ENCODE data around the gene SLC6A2. TPM values are rescaled to one million over a fixed set of nuclear protein-coding genes. Genes with fewer than 3 reads are reported as not detected.

The SLC6A2 gene
- total RNA-seq, 3 donors from 2014 or later (not counting 1 experiment from before 2014, with no cell fraction given): not detected

DNA sequence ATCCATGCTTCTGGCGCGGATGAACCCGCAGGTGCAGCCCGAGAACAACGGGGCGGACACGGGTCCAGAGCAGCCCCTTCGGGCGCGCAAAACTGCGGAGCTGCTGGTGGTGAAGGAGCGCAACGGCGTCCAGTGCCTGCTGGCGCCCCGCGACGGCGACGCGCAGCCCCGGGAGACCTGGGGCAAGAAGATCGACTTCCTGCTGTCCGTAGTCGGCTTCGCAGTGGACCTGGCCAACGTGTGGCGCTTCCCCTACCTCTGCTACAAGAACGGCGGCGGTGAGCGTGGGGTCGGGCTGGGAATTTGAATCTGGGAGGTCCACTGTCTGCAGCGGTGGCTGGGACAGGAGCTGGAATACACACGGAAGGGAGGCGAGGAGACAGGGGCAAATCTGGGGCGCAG is 904 bp downstream of the SLC6A2 start:
- intact Hi-C loops (cut with micrococcal nuclease): no loop called here
- Mint-ChIP-seq H3K9me3 (no peaks in the 10 kb centered on the region), H3K4me1 (no peaks in the 10 kb centered on the region), H3K4me3 (no peak overlapping the region), H3K27ac (no peak overlapping the region), H3K27me3 (ENCODE audit: low read depth in 2 of 2) (peaks cover 8% of the 10 kb centered on the region in 2 donors), H3K36me3 (no peaks in the 10 kb centered on the region)
- WGBS (ENCODE audit: insufficient coverage): 10% methylated on average over 37 of the region's 37 CpGs
- no peak for DNase-seq
- no peaks in the 10 kb centered on the region for H3K4me1 ChIP-seq (ENCODE audit: control insufficient read depth, insufficient read depth, low read length)
- TF ChIP-seq, protein P1, sequence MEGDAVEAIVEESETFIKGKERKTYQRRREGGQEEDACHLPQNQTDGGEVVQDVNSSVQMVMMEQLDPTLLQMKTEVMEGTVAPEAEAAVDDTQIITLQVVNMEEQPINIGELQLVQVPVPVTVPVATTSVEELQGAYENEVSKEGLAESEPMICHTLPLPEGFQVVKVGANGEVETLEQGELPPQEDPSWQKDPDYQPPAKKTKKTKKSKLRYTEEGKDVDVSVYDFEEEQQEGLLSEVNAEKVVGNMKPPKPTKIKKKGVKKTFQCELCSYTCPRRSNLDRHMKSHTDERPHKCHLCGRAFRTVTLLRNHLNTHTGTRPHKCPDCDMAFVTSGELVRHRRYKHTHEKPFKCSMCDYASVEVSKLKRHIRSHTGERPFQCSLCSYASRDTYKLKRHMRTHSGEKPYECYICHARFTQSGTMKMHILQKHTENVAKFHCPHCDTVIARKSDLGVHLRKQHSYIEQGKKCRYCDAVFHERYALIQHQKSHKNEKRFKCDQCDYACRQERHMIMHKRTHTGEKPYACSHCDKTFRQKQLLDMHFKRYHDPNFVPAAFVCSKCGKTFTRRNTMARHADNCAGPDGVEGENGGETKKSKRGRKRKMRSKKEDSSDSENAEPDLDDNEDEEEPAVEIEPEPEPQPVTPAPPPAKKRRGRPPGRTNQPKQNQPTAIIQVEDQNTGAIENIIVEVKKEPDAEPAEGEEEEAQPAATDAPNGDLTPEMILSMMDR (IDR thresholded peaks at IDR 0.05): no peak
- peaks cover 3% of the 10 kb centered on the region for H3K27me3 ChIP-seq (ENCODE audit: control insufficient read depth, insufficient read depth, low read length)
- no peaks in the 10 kb centered on the region for H3K9me3 ChIP-seq (ENCODE audit: control insufficient read depth, insufficient read depth, low read length)
- no peak for ATAC-seq
- H3K4me3 ChIP-seq (ENCODE audit: low read length): no peak overlapping the region
- no peaks in the 10 kb centered on the region for H3K36me3 ChIP-seq (ENCODE audit: control insufficient read depth, insufficient read depth, low read length)
- no peak overlapping the region for H3K27ac ChIP-seq (ENCODE audit: low read length)

DNA sequence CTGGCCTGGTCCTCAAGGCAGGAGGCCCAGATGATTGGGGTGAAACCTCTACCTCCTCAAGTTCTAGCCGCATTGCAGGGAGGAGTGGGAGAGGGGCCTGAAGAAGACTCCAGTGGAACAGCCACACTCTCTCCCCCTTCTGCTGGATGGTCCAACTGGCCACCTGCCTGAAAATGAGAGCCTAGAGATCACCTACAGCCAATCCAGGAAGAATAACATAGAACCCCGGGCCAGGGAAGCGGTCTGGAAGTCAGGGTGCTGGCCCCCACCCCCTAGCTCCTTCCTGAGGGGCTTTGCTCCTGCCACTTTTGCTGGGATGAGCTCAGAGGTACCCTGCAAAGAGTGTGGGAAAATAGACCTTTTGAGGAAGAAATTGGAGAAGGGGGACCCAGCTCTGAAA is 1.8 kb downstream of the SLC6A2 start:
- no peaks in the 10 kb centered on the region for H3K36me3 ChIP-seq (ENCODE audit: control insufficient read depth, insufficient read depth, low read length)
- H3K4me1 ChIP-seq (ENCODE audit: control insufficient read depth, insufficient read depth, low read length): no peaks in the 10 kb centered on the region
- Mint-ChIP-seq H3K9me3 (no peaks in the 10 kb centered on the region), H3K27me3 (ENCODE audit: low read depth in 2 of 2) (peaks cover 8% of the 10 kb centered on the region in 2 donors), H3K36me3 (no peaks in the 10 kb centered on the region), H3K4me3 (no peak overlapping the region), H3K4me1 (no peaks in the 10 kb centered on the region), H3K27ac (no peak overlapping the region)
- TF ChIP-seq, protein P1 (IDR thresholded peaks at IDR 0.05): no peak
- intact Hi-C loops (cut with micrococcal nuclease): no loop called here
- no peaks in the 10 kb centered on the region for H3K9me3 ChIP-seq (ENCODE audit: control insufficient read depth, insufficient read depth, low read length)
- H3K4me3 ChIP-seq (ENCODE audit: low read length): no peak overlapping the region
- no peak for ATAC-seq
- DNase-seq: no peak
- WGBS (ENCODE audit: insufficient coverage): 96% methylated on average over 3 of the region's 3 CpGs
- H3K27me3 ChIP-seq (ENCODE audit: control insufficient read depth, insufficient read depth, low read length): peaks cover 3% of the 10 kb centered on the region
- no peak overlapping the region for H3K27ac ChIP-seq (ENCODE audit: low read length)

DNA sequence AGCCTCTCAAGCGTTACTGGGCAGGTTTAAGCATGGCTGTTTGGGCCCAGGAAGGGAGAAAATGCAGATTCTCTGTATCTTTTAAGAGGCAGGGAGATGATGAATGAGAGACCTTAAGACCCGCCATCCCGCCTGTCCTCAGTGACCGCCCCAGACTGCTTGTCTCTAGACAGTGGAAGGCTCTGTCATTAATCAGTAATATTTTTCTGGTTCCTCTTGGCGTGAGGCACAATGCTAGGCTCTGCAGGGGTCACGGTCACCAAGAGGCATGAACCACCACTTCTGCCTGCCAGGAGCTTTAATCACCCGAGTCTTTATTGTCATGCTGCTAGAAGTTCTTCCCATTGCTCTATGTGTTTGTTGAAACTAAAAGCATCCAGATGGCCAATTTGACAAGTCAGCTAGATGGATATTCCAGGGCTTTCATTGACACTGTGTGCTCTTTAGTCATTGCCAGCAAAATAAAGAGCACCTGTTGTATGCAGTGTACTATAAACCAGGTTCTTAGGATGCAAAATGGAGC is 3.2 kb downstream of the SLC6A2 start:
- H3K9me3 ChIP-seq (ENCODE audit: control insufficient read depth, insufficient read depth, low read length): no peaks in the 10 kb centered on the region
- H3K27ac ChIP-seq (ENCODE audit: low read length): no peak overlapping the region
- peaks cover 3% of the 10 kb centered on the region for H3K27me3 ChIP-seq (ENCODE audit: control insufficient read depth, insufficient read depth, low read length)
- 90% methylated on average over 7 of the region's 7 CpGs for WGBS (ENCODE audit: insufficient coverage)
- intact Hi-C loops (cut with micrococcal nuclease): no loop called here
- ATAC-seq (no peak), DNase-seq (no peak)
- Mint-ChIP-seq H3K4me1 (no peaks in the 10 kb centered on the region), H3K9me3 (no peaks in the 10 kb centered on the region), H3K36me3 (no peaks in the 10 kb centered on the region), H3K4me3 (no peak overlapping the region), H3K27ac (no peak overlapping the region), H3K27me3 (ENCODE audit: low read depth in 2 of 2) (peaks cover 8% of the 10 kb centered on the region in 2 donors)
- no peak overlapping the region for H3K4me3 ChIP-seq (ENCODE audit: low read length)
- H3K4me1 ChIP-seq (ENCODE audit: control insufficient read depth, insufficient read depth, low read length): no peaks in the 10 kb centered on the region
- H3K36me3 ChIP-seq (ENCODE audit: control insufficient read depth, insufficient read depth, low read length): no peaks in the 10 kb centered on the region
- TF ChIP-seq, protein P1 (IDR thresholded peaks at IDR 0.05): no peak

DNA sequence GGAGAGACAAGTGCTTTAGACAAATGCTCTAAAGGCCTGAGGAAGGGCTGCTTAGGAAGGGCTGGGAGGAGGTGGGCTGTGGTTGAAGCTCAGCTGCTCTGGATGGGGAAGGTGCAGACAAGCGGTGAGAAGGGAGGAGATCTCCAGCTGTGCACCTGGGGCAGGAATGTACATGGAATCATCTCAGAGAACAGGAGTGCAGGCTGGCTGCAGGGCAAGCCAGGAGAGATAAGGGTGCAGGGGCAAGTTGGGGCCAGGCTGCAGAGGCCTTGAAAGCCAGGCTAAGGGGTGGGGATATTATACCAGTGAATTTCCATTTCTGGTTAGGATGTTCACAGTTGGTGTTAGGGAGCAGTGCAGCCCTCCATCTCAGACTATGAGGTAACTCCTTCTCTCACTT is 4.2 kb downstream of the SLC6A2 start:
- no peaks in the 10 kb centered on the region for H3K9me3 Mint-ChIP-seq
- Histone ChIP-seq H3K4me3 (ENCODE audit: low read length) (no peak overlapping the region), H3K9me3 (ENCODE audit: control insufficient read depth, insufficient read depth, low read length) (no peaks in the 10 kb centered on the region), H3K4me1 (ENCODE audit: control insufficient read depth, insufficient read depth, low read length) (no peaks in the 10 kb centered on the region), H3K36me3 (ENCODE audit: control insufficient read depth, insufficient read depth, low read length) (no peaks in the 10 kb centered on the region), H3K27ac (ENCODE audit: low read length) (no peak overlapping the region), H3K27me3 (ENCODE audit: control insufficient read depth, insufficient read depth, low read length) (peaks cover 3% of the 10 kb centered on the region)
- H3K4me3 Mint-ChIP-seq: no peak overlapping the region
- H3K36me3 Mint-ChIP-seq: no peaks in the 10 kb centered on the region
- H3K27me3 Mint-ChIP-seq (ENCODE audit: low read depth in 2 of 2): peaks cover 8% of the 10 kb centered on the region in 2 donors
- WGBS (ENCODE audit: insufficient coverage): 63% methylated on average over 1 of the region's 1 CpG
- H3K27ac Mint-ChIP-seq: no peak overlapping the region
- no peak for ATAC-seq
- H3K4me1 Mint-ChIP-seq: no peaks in the 10 kb centered on the region
- no peak for DNase-seq
- TF ChIP-seq, protein P1 (IDR thresholded peaks at IDR 0.05): no peak
- intact Hi-C loops (cut with micrococcal nuclease): no loop called here
